Natural killer cell (primary cell): Measurements from ENCODE around the gene SPHK2. TPM values are rescaled to one million over a fixed set of nuclear protein-coding genes. Genes with fewer than 3 reads are reported as not detected.

Experiments used
- ATAC-seq, 3 donors: fragments of 150-1000 bp in 2 of 3; fragments of 200-7000 bp in 1 of 3; cut with Tn5 transposase; 1 replicate in 1 of 3; 2 replicates in 2 of 3; pipeline ENCODE4 v1.10.0; 2021; ENCODE audit warnings: mild to moderate bottlenecking in 2 of 3, moderate library complexity in 2 of 3
- DNase-seq, 2 donors: peaks; one replicate each; pipeline versions ENCODE4 v3.0.0 to v3.0.0-alpha.2; 2013 to 2021; ENCODE audit warnings: mixed read lengths in 1 of 2
- H3K27ac ChIP-seq: one replicate; pipeline ENCODE4 v1.5.1; 2013; ENCODE audit warnings: mild to moderate bottlenecking, low read length
- H3K27me3 ChIP-seq: one replicate; pipeline ENCODE4 v1.6.1; 2013; ENCODE audit warnings: low read length; ENCODE audit not compliant: control insufficient read depth, insufficient read depth
- H3K36me3 ChIP-seq: one replicate; pipeline ENCODE4 v1.6.1; 2013; ENCODE audit warnings: low read length; ENCODE audit not compliant: control insufficient read depth, insufficient read depth
- H3K4me1 ChIP-seq: one replicate; pipeline ENCODE4 v1.6.1; 2013; ENCODE audit warnings: low read length; ENCODE audit not compliant: control insufficient read depth, insufficient read depth
- H3K4me3 ChIP-seq: one replicate; pipeline ENCODE4 v1.5.1; 2013; ENCODE audit warnings: low read length
- H3K9me3 ChIP-seq: one replicate; pipeline ENCODE4 v1.6.1; 2013; ENCODE audit warnings: low read length; ENCODE audit not compliant: control insufficient read depth, insufficient read depth
- H3K27ac Mint-ChIP-seq, 2 donors: one replicate each; pipeline ENCODE4 v1.8.0; 2022; ENCODE audit warnings: mild to moderate bottlenecking in 2 of 2, mixed read lengths in 2 of 2, moderate library complexity in 1 of 2
- H3K27me3 Mint-ChIP-seq, 2 donors: one replicate each; pipeline ENCODE4 v1.8.0; 2022; ENCODE audit warnings: low read depth in 2 of 2, mixed read lengths in 2 of 2
- H3K36me3 Mint-ChIP-seq: one replicate; pipeline ENCODE4 v1.8.0; 2022; ENCODE audit warnings: mixed read lengths
- H3K4me1 Mint-ChIP-seq, 2 donors: one replicate each; pipeline ENCODE4 v1.8.0; 2022; ENCODE audit warnings: mixed read lengths in 2 of 2
- H3K4me3 Mint-ChIP-seq: one replicate; pipeline ENCODE4 v1.8.0; 2022; ENCODE audit warnings: mild to moderate bottlenecking, moderate library complexity, mixed read lengths
- H3K9me3 Mint-ChIP-seq, 2 donors: one replicate each; pipeline ENCODE4 v1.8.0; 2022; ENCODE audit warnings: mixed read lengths in 2 of 2
- WGBS: methylation state at CpG from one replicate; pipeline ENCODE4 v1.1.7; 2013; ENCODE audit warnings: missing lambda C conversion rate; ENCODE audit not compliant: insufficient coverage; 5-methylcytosine and 5-hydroxymethylcytosine counted together
- intact Hi-C: fragments of 100-400 bp; cut with micrococcal nuclease; formaldehyde crosslinking; loops from one replicate; pipeline ENCODE4 v1.14.2; 2022
- total RNA-seq, 4 donors: library from RNA; stranded (reverse); fragments of 120-200 nt in 1 of 4; gene quantifications; one replicate each; pipeline versions ENCODE4 v1.2.3 to v1.2.4, GENCODE V29; 2013 to 2022
- TF ChIP-seq, protein P1 (sequence below): fragments of 200-600 bp; IDR thresholded peaks from one replicate; pipeline ENCODE4 v1.8.0; 2022; ENCODE audit warnings: antibody characterized with exemption

The SPHK2 gene
- total RNA-seq, 3 donors from 2014 or later (not counting 1 experiment from before 2014, with no cell fraction given) = 18.6 to 28.3 (median 23.2) TPM

DNA sequence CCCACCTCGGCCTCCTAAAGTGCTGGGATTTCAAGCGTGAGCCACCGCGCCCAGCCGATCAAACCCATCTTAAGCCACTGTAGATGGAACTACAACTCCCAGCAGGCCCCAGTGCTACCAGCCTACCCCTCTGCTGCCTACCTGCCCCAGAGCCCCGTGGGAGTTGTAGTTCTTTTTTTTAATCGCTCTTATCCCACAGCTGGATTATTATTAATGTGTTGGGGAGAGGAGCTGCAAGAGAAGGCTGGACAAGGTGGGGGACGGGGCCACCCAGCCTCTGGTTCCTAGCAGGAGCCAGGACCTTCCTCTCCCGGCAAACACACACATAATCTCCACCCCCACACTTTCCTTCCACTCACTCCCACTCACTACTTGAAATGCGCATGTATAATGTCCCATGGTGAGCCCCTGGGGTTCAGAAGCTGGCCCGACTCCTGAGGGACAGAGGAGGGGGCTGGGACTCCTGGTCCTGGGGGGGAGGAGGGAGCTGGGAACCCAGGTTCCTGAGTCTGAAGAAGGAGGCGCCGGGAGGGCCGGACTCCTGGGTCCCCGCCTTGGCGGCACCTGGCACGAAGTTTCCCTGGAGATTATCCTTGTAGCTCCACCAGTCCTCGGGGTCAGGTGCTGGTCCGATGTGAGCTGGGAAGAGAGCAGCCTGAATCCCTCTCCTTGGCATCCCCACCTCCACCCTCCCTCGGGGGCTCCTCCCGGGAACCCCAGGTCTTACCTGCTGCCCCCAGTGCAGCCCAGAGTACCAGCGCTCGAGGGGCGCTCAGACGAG lies 25.7 kb downstream of the SPHK2 start:
- peaks cover 22 to 37% of the 10 kb centered on the region in 2 donors for H3K4me1 Mint-ChIP-seq
- ATAC-seq (peak; percentile 66 to 84 (median 71)), DNase-seq (peak; percentile 61 to 89)
- intact Hi-C loops = loop anchor here (5.0 to 10.0 kb wide), 2 partner anchors 92 to 320 kb away; partner anchors contain the start of gene FTL
- no peaks in the 10 kb centered on the region for H3K9me3 Mint-ChIP-seq
- Histone ChIP-seq H3K4me1 (peaks cover 51% of the 10 kb centered on the region), H3K9me3 (no peaks in the 10 kb centered on the region), H3K27me3 (no peaks in the 10 kb centered on the region), H3K27ac (peak overlapping the region; percentile 93), H3K36me3 (no peaks in the 10 kb centered on the region), H3K4me3 (peak overlapping the region; percentile 79)
- H3K27ac Mint-ChIP-seq = peak overlapping the region; percentile 89 to 95
- whole genome bisulfite sequencing = 3% methylated on average over 23 of the region's 25 CpGs
- H3K27me3 Mint-ChIP-seq = peaks cover 0 to 3% of the 10 kb centered on the region in 2 donors
- H3K36me3 Mint-ChIP-seq = no peaks in the 10 kb centered on the region
- peak overlapping the region; percentile 92 for H3K4me3 Mint-ChIP-seq
- TF ChIP-seq, protein P1, sequence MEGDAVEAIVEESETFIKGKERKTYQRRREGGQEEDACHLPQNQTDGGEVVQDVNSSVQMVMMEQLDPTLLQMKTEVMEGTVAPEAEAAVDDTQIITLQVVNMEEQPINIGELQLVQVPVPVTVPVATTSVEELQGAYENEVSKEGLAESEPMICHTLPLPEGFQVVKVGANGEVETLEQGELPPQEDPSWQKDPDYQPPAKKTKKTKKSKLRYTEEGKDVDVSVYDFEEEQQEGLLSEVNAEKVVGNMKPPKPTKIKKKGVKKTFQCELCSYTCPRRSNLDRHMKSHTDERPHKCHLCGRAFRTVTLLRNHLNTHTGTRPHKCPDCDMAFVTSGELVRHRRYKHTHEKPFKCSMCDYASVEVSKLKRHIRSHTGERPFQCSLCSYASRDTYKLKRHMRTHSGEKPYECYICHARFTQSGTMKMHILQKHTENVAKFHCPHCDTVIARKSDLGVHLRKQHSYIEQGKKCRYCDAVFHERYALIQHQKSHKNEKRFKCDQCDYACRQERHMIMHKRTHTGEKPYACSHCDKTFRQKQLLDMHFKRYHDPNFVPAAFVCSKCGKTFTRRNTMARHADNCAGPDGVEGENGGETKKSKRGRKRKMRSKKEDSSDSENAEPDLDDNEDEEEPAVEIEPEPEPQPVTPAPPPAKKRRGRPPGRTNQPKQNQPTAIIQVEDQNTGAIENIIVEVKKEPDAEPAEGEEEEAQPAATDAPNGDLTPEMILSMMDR = no peak

DNA sequence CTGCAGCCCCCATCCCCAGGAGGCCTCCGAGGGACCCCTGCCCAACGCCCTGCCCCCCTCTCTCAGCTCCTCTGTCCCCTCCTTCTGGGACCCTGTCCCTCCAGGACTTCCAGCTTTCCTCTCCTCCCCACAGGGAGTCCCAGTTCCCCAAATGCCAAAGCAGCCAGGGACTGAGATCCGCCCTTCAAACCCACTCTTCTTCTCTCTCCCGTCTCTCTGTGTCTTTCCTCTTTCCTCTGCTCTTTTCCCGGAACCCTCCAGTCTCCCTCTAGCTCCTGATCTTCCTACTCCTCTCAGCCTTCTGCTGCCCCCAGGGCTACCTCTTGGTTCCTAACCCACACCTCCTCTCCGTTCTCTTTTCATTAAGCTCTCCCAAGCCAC lies 26.3 kb downstream of the SPHK2 start:
- peak overlapping the region; percentile 79 for H3K4me3 ChIP-seq
- 2% methylated on average over 6 of the region's 6 CpGs for WGBS
- H3K9me3 Mint-ChIP-seq = no peaks in the 10 kb centered on the region
- peaks cover 51% of the 10 kb centered on the region for H3K4me1 ChIP-seq
- no peaks in the 10 kb centered on the region for H3K27me3 ChIP-seq
- peak overlapping the region; percentile 93 for H3K27ac ChIP-seq
- H3K27me3 Mint-ChIP-seq = peaks cover 0 to 3% of the 10 kb centered on the region in 2 donors
- intact Hi-C loops = loop anchor here (5.0 to 10.0 kb wide), 2 partner anchors 92 to 319 kb away; partner anchors contain the start of gene FTL
- peak overlapping the region; percentile 89 to 95 for H3K27ac Mint-ChIP-seq
- H3K9me3 ChIP-seq = no peaks in the 10 kb centered on the region
- H3K36me3 Mint-ChIP-seq = no peaks in the 10 kb centered on the region
- no peak for ATAC-seq
- peaks cover 22 to 36% of the 10 kb centered on the region in 2 donors for H3K4me1 Mint-ChIP-seq
- peak overlapping the region; percentile 92 for H3K4me3 Mint-ChIP-seq
- DNase-seq = peak in 1 of 2 donors; percentile 46
- TF ChIP-seq, protein P1 = no peak
- H3K36me3 ChIP-seq = no peaks in the 10 kb centered on the region

DNA sequence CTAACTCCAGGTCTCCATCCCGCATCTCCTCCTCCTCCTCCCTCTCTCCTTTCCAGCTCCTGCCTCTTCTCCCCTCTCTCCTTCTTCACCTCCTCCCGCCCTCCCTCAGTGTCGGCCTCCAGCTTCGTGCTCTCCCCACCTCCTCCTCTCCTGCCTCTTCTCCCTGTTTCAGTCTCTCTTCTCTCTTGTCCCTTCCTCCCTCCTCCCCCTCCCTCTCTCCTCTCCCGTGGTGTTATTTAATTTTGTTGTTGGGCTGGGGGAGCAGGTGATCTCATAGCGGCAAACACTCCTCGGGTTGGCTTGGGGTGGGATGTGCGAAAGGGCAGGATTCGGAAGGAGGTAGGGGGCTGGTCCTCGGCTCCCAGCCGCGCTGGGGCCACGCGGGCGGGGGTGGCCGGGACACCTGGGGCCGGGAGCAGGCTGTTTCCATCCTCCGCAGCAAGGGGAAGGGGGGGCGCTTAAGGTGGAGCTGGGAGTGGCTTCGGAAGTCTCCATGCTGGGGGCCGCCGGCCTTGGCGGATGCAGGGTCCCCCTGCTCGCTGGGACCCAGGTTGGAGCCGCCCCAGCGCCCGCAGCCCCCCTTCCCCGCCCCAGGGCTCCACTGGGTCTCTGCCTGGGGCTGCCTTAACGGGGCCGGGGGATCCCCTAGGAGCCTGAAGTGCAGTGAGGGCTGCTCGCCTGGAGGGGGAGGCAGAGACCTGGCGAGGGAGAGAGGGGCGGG lies 26.9 kb downstream of the SPHK2 start, which contains the start of gene CA11:
Gene CA11 (minus strand): TSS at position 187 of the 721 bp plus-strand sequence. CDS start 555 bp downstream, outside the sequence.
- Mint-ChIP-seq H3K36me3 (no peaks in the 10 kb centered on the region), H3K9me3 (no peaks in the 10 kb centered on the region), H3K4me1 (peaks cover 22 to 36% of the 10 kb centered on the region in 2 donors), H3K4me3 (peak within 1 kb of the TSS; percentile 92), H3K27ac (peak within 1 kb of the TSS; percentile 89 to 95), H3K27me3 (peaks cover 0 to 3% of the 10 kb centered on the region in 2 donors)
- Histone ChIP-seq H3K4me1 (peaks cover 51% of the 10 kb centered on the region), H3K27ac (peak within 1 kb of the TSS; percentile 93), H3K9me3 (no peaks in the 10 kb centered on the region), H3K36me3 (no peaks in the 10 kb centered on the region), H3K4me3 (peak within 1 kb of the TSS; percentile 79), H3K27me3 (no peaks in the 10 kb centered on the region)
- TF ChIP-seq, protein P1 = peak; percentile 75
- DNase-seq = peak; percentile 88 to 96
- intact Hi-C loops = loop anchor here (1.0 to 10.0 kb wide), 6 partner anchors 8 to 319 kb away; partner anchors contain the start of gene FTL
- peak; percentile 85 to 95 (median 88) for ATAC-seq
- under 1% methylated on average over 32 of the region's 33 CpGs for WGBS
